WTC11 (cell line): ENCODE measurements around the gene TAOK2. TPM values are rescaled to one million over a fixed set of nuclear protein-coding genes. Genes with fewer than 3 reads are reported as not detected.

Experiments used
- ATAC-seq: fragments of 200-7000 bp; cut with Tn5 transposase; 2 replicates; pipeline ENCODE4 v1.10.0; 2021; ENCODE audit warnings: mild to moderate bottlenecking, moderate library complexity
- CTCF ChIA-PET: fragments of 300-600 bp; sonication (Branson Sonifier 250); formaldehyde crosslinking; loops from one replicate; lab custom pipeline; 2021; ENCODE audit warnings: antibody characterized with exemption; lab: Charles Lee
- POLR2A ChIA-PET: fragments of 350-600 bp; sonication (Branson Sonifier 250); formaldehyde crosslinking; loops from one replicate; lab custom pipeline; 2021; ENCODE audit warnings: antibody characterized with exemption; lab: Charles Lee
- DNase-seq: peaks from one replicate; pipeline ENCODE4 v3.0.0; 2021; ENCODE audit warnings: low spot score
- H3K27ac Mint-ChIP-seq: 2 replicates; pipeline ENCODE4 v1.8.0; 2021; ENCODE audit warnings: mixed read lengths
- H3K27me3 Mint-ChIP-seq: 2 replicates; pipeline ENCODE4 v1.8.0; 2021; ENCODE audit warnings: low read depth, mild to moderate bottlenecking, moderate library complexity, mixed read lengths
- H3K36me3 Mint-ChIP-seq: 2 replicates; pipeline ENCODE4 v1.8.0; 2021; ENCODE audit warnings: mixed read lengths
- H3K4me1 Mint-ChIP-seq: 2 replicates; pipeline ENCODE4 v1.8.0; 2022; ENCODE audit warnings: mixed read lengths
- H3K4me3 Mint-ChIP-seq: 2 replicates; pipeline ENCODE4 v1.8.0; 2021; ENCODE audit warnings: mild to moderate bottlenecking, moderate library complexity, mixed read lengths
- H3K9me3 Mint-ChIP-seq: 2 replicates; pipeline ENCODE4 v1.8.0; 2021; ENCODE audit warnings: mixed read lengths
- ATF6 ChIP-seq: sonication (generic); formaldehyde crosslinking; IDR thresholded peaks from 2 replicates; pipeline ENCODE4 v1.8.1; 2023; ENCODE audit warnings: mild to moderate bottlenecking, missing genetic modification reagents
- E2F4 ChIP-seq: sonication (generic); formaldehyde crosslinking; IDR thresholded peaks from 2 replicates; pipeline ENCODE4 v1.8.1; 2022; ENCODE audit warnings: low read depth, mild to moderate bottlenecking, moderate library complexity, missing genetic modification reagents, borderline replicate concordance
- FOXJ3 ChIP-seq: sonication (generic); formaldehyde crosslinking; IDR thresholded peaks from 2 replicates; pipeline ENCODE4 v1.9.0; 2021; ENCODE audit warnings: missing genetic modification reagents, mild to moderate bottlenecking, borderline replicate concordance
- KAT7 ChIP-seq: sonication (generic); formaldehyde crosslinking; IDR thresholded peaks from 2 replicates; pipeline ENCODE4 v1.8.1; 2023; ENCODE audit warnings: missing genetic modification reagents, mild to moderate bottlenecking, borderline replicate concordance
- MAX ChIP-seq: sonication (generic); formaldehyde crosslinking; IDR thresholded peaks from 2 replicates; pipeline ENCODE4 v1.8.0; 2022; ENCODE audit warnings: mild to moderate bottlenecking, missing genetic modification reagents
- NFATC4 ChIP-seq: fragments of 250-450 bp; sonication (Bioruptor Pico); IDR thresholded peaks from 2 replicates; pipeline ENCODE4 v1.9.0; 2021; ENCODE audit warnings: mild to moderate bottlenecking
- OVOL2 ChIP-seq: fragments of 250-450 bp; sonication (Bioruptor Pico); IDR thresholded peaks from 2 replicates; pipeline ENCODE4 v1.9.0; 2021; ENCODE audit warnings: mild to moderate bottlenecking, borderline replicate concordance
- PREB ChIP-seq: sonication (generic); formaldehyde crosslinking; IDR thresholded peaks from 2 replicates; pipeline ENCODE4 v1.8.1; 2022; ENCODE audit warnings: mild to moderate bottlenecking, missing genetic modification reagents, moderate library complexity, borderline replicate concordance
- PRRX2 ChIP-seq: fragments of 250-450 bp; sonication (Bioruptor Pico); IDR thresholded peaks from 2 replicates; pipeline ENCODE4 v1.8.0; 2021; ENCODE audit warnings: mild to moderate bottlenecking
- RELA ChIP-seq: sonication (generic); formaldehyde crosslinking; IDR thresholded peaks from 2 replicates; pipeline ENCODE4 v1.8.1; 2022; ENCODE audit warnings: missing genetic modification reagents, mild to moderate bottlenecking, borderline replicate concordance
- SMAD3 ChIP-seq: sonication (generic); formaldehyde crosslinking; IDR thresholded peaks from 2 replicates; pipeline ENCODE4 v1.8.0; 2022; ENCODE audit warnings: missing genetic modification reagents, mild to moderate bottlenecking, borderline replicate concordance
- SMAD4 ChIP-seq: sonication (generic); formaldehyde crosslinking; IDR thresholded peaks from 2 replicates; pipeline ENCODE4 v1.8.0; 2022; ENCODE audit warnings: mild to moderate bottlenecking, missing genetic modification reagents
- ZNF416 ChIP-seq: fragments of 250-450 bp; sonication (Bioruptor Pico); IDR thresholded peaks from 2 replicates; pipeline ENCODE4 v1.9.0; 2021; ENCODE audit warnings: mild to moderate bottlenecking, inconsistent platforms
- total RNA-seq: library from RNA; stranded (reverse); gene quantifications from 3 replicates; pipeline ENCODE4 v1.2.3, GENCODE V29; 2021

Gene TAOK2
- total RNA-seq, 1 experiment from 2014 or later = 42.4 TPM

- Mint-ChIP-seq H3K4me3 (peak overlapping the region; percentile 78), H3K36me3 (no peaks in the 10 kb centered on the region), H3K9me3 (no peaks in the 10 kb centered on the region), H3K27ac (no peak overlapping the region), H3K4me1 (peaks cover 17% of the 10 kb centered on the region), H3K27me3 (peaks cover 26% of the 10 kb centered on the region)
- no peak for ATAC-seq
- DNase-seq = no peak
- TF ChIP-seq OVOL2 = no peak
- no peak for TF ChIP-seq ZNF416 (CRISPR knock-in tag)
- TF ChIP-seq PREB (CRISPR knock-in tag) = no peak
- TF ChIP-seq FOXJ3 (CRISPR knock-in tag) = no peak
- no peak for TF ChIP-seq NFATC4
- no peak for TF ChIP-seq ATF6 (CRISPR knock-in tag)
- no peak for TF ChIP-seq SMAD3 (CRISPR knock-in tag)
- TF ChIP-seq RELA (CRISPR knock-in tag) = no peak
- CTCF ChIA-PET = interaction anchor here (0.5 to 4.2 kb wide), 7 partner anchors 8 to 161 kb away, joined by 3 to 29 read pairs (median 3); partner anchors contain the start of genes TBX6 and TLCD3B
- POLR2A ChIA-PET = interaction anchor here (1.1 kb wide), 2 partner anchors 8 to 46 kb away, joined by 4 to 5 read pairs; no protein-coding TSS in a partner anchor
These were observed 35.6 kb downstream of the TAOK2 start for GRCh38 chr16:30009085-30009862.

GRCh38 chr16:30009990-30010843, 36.5 kb downstream of the TAOK2 start:
- peak; percentile 60 for TF ChIP-seq MAX (CRISPR knock-in tag)
- no peak for TF ChIP-seq E2F4
- TF ChIP-seq PRRX2 = no peak
- no peak for TF ChIP-seq KAT7 (CRISPR knock-in tag)
- 0 out of 2 replicates have a peak, but pooled peaks have one; percentile 31 for TF ChIP-seq SMAD4 (CRISPR knock-in tag)
- 0 out of 2 replicates have a peak, but pooled peaks have one; percentile 2 for ATAC-seq
- H3K36me3 Mint-ChIP-seq = no peaks in the 10 kb centered on the region
- peaks cover 17% of the 10 kb centered on the region for H3K4me1 Mint-ChIP-seq
- no peaks in the 10 kb centered on the region for H3K9me3 Mint-ChIP-seq
- CTCF ChIA-PET = interaction anchor here (0.6 to 4.2 kb wide), 7 partner anchors 9 to 162 kb away, joined by 3 to 29 read pairs (median 3); partner anchors contain the start of genes CDIPT and TLCD3B
- peaks cover 26% of the 10 kb centered on the region for H3K27me3 Mint-ChIP-seq
- no peak overlapping the region for H3K27ac Mint-ChIP-seq
- POLR2A ChIA-PET = interaction anchor here (0.6 to 1.4 kb wide), 3 partner anchors 15 to 201 kb away, joined by 3 to 8 read pairs (median 4); no protein-coding TSS in a partner anchor
- no peak for DNase-seq
- H3K4me3 Mint-ChIP-seq = peak overlapping the region; percentile 78
